Stimulated activated CD4-positive, alpha-beta T cell treated with anti-CD3 and anti-CD28 coated beads, Interleukin-15, amount 100 ng/mL, for 48 hours (primary cell): ENCODE measurements around the gene HEATR3.
A peak's percentile ranks its signal among the peaks of the same experiment; 100 is the strongest.

Experiments used
- DNase-seq, 2 donors: peaks; one replicate each; pipeline ENCODE4 v3.0.0-alpha.2; 2020; ENCODE audit warnings: low read depth in 2 of 2

HEATR3 gene, protein sequence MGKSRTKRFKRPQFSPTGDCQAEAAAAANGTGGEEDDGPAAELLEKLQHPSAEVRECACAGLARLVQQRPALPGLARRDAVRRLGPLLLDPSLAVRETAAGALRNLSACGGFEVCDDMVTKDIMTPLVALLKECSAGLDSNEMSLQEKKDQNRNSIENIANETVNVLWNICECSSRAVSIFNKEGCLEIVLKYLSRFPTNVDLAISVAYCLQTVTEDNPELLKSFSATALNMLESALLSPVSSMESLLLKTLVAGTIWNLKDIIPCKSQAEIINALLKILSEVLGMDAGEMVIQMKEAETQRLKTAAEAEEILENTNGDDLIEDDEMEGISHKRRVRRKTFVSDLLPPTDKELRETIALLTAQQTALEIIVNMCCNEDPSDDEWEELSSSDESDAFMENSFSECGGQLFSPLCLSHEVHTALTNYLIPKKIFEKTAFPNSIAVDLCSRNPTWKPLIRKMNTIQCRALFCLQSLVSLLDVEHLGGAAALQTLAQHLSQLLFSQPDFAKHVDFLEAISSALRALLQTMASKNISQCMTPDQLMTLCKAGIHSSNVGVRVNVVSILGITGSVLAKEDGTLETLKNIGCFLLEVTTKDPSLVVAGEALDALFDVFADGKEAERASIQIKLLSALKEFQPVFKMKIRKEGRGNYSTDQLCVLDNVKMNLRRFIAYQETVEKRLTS

DNA sequence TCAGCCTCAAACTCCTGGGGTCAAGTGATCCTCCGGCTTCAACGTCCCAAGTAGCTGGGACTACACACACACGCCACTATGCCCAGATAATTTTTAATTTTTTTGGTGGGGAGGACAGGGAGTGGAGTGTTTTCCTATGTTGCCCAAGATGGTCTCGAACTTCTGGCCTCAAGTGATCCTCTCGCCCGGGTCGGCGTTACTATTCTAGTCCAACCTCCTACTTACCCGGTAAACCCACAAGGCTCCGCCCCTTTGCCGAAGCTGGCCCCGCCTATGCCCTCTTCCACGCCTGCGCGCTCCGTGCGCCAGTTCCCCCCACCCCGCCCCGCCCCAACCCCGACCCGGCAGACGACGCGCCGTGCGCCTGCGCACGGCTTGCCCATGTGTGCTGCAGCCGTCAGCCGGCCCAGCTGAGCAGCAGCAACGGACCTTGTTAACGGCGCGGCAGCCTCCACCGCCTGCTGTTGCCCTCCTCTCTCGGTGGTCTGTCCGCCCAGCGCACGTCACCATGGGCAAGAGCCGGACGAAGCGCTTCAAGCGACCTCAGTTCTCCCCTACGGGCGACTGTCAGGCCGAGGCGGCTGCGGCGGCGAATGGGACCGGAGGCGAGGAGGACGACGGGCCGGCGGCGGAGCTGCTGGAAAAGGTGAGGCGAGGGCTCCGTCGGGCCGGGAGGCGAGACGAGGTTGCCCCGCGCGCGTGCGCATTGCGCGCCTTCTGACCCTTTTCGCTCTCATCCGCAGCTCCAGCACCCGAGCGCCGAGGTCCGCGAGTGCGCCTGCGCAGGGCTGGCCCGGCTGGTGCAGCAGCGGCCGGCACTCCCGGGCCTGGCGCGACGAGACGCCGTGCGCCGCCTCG lies at the start of gene HEATR3:
Gene HEATR3 (plus strand): TSS at position 347 of the 858 bp plus-strand sequence. CDS start 162 bp downstream, at position 509.
- DNase-seq, result peak; percentile 89 to 94

DNA sequence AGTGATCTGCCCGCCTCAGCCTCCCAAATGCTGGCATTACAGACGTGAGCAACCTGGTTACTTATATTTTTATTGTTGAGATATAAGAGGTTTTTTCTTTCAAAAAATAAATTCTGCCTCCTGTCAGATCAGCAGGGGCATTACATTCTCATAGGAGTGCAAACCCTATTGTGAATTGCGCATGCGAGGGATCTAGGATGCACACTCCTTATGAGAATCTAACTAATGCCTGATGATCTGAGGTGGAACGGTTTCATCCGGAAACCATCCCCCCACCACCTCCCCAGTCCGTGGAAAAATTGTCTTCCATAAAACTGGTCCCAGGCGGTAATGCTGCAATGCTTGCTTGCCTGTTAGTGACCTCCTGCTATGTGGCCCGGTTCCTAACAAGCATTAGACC lies 48.2 kb upstream of the HEATR3 start:
- no peak for DNase-seq

DNA sequence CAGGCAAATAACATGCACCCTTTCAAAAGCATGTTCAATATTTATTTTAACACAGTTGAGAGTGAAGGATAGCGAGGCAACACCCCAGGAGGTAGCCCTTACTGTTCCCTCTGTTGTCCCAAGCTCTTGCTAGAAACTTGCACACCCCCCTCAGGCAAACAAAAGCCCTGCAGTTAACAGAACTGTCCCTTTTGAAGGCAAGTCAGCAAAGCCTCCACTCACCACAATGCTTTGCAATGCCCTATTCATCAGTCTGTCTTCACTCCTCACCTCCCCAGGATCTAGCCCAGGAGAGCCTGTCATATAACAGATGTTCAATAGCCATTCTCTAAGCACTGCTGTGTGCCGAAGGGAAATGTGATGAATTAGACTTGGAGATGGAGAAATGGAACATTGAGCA lies 44.2 kb upstream of the HEATR3 start:
- no peak for DNase-seq

DNA sequence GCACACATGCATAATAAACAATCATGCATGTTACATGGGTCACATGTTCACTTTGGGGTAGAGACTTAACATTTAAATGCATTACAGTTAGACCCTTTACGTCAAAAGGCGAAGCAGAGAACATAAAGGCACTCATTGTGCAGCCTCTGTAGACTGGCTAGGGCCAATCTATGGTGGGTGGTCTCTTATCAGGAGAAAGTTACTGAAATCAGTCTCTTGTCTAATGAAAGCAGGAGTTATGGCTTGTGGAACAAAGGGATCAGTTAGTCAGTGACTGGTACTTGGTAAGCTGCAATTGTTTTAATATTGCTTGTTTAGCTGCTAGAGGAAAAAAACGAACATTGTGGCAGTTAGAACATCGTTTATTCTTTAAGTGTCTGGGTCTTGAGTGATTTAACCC lies 42.1 kb upstream of the HEATR3 start:
- no peak for DNase-seq

DNA sequence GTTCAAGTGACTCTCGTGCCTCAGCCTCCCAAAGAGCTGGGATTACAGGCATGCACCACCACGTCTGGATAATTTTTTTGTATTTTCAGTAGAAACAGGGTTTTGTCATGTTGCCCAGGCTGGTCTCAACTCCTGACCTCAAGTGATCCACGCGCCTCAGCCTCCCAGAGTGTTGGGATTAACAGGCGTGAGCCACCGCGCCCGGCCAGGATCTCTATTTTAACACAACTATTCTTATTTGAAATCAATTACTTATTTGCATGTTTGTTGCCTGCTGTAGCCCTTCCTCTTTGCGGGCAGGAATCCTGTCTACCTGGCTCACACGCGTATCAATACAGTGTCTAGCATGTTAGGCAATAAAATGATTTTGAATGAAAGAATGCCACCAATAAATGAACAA lies 41.6 kb upstream of the HEATR3 start:
- no peak for DNase-seq

DNA sequence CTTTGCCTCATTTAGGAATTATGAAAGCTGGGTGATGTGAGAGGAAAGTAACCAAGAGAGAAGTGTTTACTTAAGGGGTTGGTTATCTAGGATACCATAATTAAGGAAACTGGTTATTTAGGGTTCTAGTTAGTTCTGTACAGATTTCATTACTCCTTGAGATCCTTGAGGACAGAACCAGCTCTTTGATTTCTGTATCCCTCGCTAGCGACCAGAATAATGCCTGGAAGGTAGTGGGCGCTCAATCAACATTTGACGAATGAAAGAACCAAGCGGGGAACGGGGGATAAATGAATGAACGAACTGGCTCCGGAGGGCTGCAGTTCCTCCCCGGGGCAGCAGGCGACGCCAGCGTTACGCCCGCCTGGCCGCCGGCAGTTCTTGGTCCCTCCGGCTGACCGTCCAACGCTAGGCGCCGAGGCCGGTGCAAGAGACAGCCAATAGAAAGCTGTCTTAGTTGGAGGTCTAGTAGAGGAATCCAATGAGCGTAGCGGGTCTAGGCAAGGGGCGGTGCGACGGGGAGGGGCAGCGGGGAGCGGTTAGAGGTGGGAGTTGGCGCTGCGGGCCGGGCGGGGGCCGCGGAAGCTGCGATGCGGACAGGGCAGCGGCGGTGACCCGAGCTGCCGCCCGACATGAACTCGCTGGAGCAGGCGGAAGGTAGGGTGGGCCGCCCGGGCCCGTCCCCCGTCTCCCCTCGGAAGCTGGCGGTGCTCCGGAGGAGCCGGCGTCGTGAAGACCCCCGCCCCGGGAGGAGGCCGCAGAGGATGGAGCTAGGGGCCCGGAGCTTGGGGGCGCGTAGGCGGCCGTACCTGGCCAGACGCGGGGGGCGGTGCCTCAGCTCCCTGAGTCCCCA lies 40.9 kb upstream of the HEATR3 start, which contains the start of gene CNEP1R1:
Gene CNEP1R1 (plus strand): TSS at position 542 of the 853 bp plus-strand sequence. CDS start 91 bp downstream, at position 633.
- DNase-seq, result peak; percentile 89 to 91

DNA sequence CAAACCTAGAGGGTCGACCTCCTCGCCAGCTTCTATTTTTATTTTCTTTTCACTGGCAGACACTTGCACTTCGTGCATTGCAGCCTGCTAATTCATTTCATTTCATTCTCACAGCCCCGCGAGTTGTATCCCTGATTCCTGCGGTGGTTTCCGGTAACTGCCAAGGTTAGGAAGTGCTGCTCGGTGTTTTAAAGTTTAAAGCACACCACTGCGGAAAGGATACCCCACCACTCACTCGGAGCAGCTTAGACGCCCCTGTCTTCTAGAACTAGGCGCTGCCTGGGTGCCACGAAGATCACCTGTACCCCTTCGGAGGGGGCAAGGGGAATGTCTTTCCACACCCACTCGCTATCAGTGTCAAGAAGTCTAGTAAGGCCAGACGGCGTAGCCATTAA lies 40.2 kb upstream of the HEATR3 start:
- DNase-seq, result peak in 1 of 2 donors; percentile 3

DNA sequence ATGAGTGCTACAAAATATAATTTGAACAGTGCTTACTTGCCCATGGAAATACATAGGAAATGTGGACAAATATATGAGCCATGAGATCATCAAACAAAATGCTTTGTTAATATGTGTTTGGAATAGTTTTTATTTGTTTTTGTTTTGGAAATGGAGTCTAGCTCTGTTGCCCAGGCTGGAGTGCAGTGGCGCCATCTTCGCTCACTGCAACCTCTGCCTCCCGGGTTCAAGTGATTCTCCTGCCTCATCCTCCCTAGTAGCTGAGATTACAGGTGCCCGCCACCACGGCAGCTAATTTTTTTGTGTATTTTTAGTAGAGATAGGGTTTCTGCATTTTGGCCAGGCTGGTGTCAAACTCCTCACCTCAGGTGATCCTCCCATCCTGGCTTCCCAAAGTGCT lies 37.9 kb upstream of the HEATR3 start:
- no peak for DNase-seq

DNA sequence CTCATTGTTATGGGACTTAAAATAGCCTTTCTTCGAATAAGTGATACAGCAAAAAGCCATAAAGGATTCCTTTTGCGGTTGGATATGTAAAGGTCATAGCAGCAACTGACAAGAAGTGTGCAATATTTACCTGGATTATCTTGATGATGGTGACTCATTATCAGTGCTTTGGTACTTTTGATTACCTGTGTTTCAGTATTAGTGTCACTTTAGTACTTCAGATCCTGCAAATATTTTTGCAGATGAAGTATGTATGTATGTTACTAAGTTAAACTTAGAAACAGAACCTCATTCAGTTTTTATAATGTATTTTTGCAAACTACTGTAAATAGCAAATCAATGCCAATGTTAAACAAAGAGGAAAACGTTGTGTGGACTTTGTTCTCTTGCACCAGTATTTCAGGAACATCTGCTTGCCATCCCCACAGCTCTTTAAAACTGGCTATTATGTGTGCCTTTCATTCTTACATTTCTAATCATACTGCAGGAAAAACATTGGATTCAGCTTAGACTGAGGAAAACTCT lies 30.2 kb upstream of the HEATR3 start:
- no peak for DNase-seq

DNA sequence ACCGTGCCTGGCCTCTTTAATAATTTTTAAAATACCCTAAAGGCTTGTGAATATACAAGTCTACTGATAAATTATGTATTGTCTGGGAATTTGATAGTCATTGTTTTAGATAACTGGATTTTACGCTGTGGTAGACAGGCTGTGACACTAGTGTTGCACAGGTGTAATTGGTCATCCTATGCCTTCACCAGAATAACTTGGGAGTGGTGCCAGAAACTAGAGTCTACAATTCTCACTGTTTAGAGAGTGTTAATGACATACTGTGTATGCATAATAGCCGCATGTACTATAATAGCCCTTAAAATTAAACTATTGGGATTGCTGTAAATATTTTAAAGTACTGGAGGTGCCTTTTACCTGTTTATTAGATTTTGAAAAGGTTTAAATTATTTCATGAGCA lies 29.3 kb upstream of the HEATR3 start:
- DNase-seq, result no peak

DNA sequence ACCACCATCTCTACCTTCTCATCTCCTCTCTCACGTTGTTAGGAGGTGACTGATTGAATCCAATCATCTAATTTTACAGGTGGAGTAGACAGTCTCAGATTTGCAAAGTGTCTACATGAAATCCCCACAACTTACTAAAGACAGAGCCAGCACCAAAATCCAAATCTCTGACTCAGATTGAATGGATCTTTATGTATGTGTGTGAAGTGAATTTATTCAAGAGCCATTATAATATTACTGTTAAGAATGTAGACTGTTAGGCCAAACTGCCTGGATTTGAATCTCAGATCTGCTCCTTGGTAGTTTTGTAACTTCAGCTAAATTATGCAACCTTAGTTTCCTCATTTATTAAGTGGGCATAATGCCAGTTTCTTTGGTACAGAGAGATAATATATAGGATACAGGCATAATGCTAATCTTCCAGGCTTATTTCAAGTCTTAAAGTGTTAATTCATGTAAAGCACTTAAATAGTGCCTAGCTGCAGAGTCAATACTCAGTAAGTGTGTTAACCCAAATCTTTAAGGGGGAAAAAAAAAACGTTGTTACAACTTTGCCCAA lies 28.0 kb upstream of the HEATR3 start:
- no peak for DNase-seq

DNA sequence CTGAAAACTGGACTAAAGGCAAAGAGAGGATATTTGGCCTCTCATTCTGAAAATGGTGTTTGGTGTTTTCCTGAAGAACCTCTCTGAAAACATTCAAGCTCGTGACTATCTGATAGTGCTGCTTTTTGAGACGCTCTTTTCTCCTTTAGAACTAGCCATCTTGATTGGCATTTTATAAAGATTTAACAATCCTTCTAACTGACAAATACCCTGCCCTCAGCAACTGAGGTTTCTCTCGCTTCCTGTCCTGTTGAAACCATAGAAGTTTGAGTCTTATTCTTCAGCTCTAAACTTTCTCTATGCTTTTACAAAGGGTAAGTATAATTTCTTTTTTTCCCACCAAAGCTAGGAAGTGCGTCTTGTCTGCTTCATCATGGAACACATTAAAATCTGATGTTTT lies 27.5 kb upstream of the HEATR3 start:
- no peak for DNase-seq

DNA sequence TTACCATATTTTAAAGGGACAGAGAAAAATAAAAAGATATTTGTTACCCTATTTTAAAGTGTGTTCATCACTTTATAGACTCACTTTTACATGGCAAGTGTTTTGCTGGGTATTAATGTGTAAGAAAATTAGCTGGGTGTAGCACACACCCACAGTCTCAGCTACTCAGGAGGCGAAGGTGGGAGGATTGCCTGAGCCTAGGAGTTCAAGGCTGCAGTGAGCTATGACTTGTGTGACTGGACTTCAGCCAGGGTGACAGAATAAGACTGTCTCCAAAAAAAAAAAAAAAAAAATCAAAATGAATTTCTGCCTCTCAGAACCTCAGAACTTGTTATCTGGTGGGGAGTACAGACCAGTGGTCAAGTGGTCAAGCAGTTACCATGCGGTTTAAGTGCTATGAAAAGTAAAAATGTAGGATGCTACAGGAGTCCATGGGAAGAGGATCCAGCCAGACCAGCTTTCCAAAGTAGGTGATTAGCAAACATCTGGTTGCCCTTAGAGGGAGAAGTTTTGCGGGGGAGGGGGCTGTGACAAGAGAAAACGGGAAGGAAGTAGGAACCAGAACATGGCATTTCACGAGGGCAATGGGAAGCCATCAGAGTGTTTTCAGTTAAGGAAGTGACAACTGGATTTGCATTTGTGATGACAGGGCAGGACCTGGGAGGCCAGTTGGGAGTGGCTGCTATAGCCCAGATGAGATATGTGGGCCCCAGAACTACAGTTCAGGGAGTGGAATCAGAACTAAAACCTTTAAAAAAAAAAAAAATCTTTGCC lies 26.8 kb upstream of the HEATR3 start:
- no peak for DNase-seq

DNA sequence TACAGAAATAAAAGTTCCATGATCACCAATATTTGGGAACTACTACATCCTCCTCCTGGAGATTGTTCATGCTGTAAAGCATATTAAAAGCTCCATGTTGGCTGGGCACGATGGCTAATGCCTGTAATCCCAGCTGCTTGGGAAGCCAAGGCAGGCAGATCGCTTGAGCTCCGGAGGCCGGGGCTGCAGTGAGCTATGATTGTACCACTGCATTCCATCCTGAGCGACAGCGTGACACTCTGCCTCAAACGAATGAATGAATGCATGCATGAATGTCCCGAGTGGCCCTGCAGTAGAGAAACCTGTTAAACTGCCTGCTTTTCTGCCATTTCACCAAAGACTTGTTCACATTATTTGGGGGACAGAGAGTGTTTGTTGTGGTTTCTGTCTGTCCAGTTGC lies 25.8 kb upstream of the HEATR3 start:
- DNase-seq, result no peak

DNA sequence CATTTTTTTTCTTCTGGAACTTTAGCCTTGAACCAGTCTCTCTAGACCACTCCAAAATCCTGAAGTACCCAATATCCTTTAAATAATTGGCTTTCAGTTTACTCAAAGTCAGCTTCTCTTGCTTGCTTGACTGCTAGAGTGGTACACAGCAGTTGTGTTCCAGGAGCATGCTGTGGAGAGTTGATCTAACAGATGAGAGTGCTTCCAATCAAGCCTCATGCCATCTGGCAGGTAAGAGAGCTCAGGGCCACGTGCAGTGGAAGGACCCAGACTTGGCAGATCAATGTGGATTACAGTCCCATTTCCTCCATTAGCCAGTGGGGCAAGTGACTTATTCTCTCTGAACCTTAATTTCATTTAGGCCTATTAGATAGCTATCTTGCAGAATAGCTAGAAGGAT lies 25.1 kb upstream of the HEATR3 start:
- DNase-seq, result no peak

DNA sequence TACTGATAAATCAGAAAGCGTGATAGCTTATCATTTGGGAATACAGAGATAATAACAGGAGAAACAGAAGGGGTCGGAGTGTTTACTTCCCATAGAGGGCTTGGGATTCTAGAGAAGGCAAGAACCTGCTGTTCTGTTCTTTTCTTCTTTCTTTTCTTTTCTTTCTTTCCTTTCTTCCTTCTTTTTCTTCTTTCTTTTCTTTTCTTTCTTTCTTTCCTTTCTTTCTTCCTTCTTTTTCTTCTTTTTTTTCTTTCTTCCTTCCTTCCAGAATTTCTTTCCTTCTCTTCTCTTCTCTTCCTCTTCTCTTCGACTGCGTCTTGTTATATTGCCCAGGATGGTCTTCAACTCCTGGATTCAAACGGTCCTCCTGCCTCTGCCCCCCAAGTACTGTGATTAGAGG lies 22.4 kb upstream of the HEATR3 start:
- no peak for DNase-seq

DNA sequence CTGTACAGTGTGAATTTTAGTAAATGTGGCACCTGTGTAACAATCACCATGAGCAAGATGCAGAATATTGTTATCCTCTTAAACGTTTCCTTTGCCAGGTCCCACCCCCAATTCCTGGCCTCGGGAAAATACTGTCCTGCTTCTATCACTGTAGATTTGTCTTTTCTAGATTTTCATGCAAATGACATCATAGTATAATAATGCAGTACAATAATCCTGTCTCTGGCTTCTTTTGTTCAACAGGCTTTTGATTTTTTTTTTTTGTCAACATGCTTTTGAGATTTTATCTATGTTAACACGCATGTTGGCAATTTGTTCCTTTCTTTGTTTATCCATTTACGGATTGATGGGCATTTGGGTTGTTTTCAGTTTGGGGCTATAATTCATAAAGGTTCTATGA lies 20.4 kb upstream of the HEATR3 start:
- DNase-seq, result no peak

DNA sequence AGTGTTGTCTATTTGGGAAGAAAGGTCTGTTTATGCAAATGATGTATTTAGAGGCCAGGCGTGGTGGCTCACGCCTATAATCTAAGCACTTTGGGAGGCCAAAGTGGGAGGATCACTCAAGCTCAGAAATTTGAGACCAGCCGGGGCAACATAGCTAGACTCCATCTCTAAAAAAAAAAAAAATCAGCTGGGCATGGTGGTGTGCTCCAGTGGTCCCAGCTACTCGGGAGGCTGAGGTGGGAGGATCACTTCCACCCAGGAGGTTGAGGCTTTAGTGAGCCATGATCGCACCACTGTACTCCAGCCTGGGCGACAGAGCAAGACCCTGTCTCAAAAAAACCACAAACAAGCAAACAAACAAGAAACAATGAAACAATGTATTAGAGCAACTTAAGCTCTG lies 18.9 kb upstream of the HEATR3 start:
- DNase-seq, result no peak

DNA sequence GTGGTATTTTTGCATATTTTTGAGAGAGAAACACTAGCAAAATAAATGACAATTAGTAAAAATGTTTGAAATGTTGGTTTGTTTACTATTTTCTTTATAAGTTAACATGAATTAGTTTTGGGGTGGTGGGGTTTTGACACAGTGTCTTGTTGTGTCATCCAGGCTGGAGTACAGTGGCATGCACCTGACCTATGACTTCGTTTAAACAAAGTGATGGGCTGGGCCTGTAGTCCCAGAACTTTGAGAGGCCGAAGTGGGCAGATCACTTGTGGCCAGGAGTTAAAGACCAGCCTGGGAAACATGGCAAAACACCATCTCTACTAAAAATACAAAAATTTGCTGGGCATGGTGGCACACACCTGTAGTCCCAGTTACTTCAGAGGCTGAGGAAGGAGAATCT lies 17.9 kb upstream of the HEATR3 start:
- no peak for DNase-seq

DNA sequence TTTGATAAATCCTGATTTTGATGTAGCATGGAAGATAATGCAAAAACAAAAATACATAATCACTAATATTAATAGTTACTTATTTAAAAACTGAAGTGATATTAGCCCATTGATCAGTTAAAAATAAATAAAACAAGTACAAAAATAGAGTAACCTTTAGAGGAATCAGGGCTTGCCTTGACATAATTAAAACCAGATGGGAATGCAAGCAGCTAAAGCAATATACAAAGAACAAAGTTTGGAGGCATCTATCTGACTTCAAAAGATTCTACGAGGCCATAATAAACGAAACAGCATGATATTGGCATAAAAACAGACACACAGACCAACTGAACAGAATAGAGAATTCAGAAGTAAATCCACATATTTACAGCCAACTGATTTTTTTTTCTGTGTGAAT lies 15.0 kb upstream of the HEATR3 start:
- no peak for DNase-seq
